ENCODE measurements around the gene BCOR. TPM values are rescaled to one million over a fixed set of nuclear protein-coding genes. Genes with fewer than 3 reads are reported as not detected.

Gene BCOR
- total and polyA plus RNA-seq, 2 of the 4 experiments (the other 2 are of a cell fraction): 7.5 to 9.0 TPM

- in situ Hi-C loops (cut with MboI; ENCODE audit: low sequenced_read_pairs) (no loop called here), dilution Hi-C loops (cut with HindIII; ENCODE audit: low sequenced_read_pairs, unreplicated experiment) (no loop called here), intact Hi-C loops (cut with micrococcal nuclease) (no loop called here)
- Histone ChIP-seq H4K5ac (ENCODE audit: low read depth, low read length) (no peak overlapping the region), H2BK120ac (ENCODE audit: low read depth, low read length) (no peak overlapping the region), H3K14ac (replicated peaks; ENCODE audit: low read depth, low read length) (no peak overlapping the region), H3K36me3 (ENCODE audit: control insufficient read depth, insufficient read depth, low read length) (peaks cover 8% of the 10 kb centered on the region), H3K27me3 (ENCODE audit: control insufficient read depth, insufficient read depth, low read length) (no peaks in the 10 kb centered on the region), H3K4ac (ENCODE audit: low read depth, low read length) (no peak overlapping the region), H3K23ac (ENCODE audit: low read depth, low read length) (no peak overlapping the region), H3K4me3 (ENCODE audit: insufficient read depth, low read depth, low read length) (no peak overlapping the region), H3K27ac (ENCODE audit: insufficient read depth, low read length) (no peak overlapping the region), H4K91ac (ENCODE audit: insufficient read depth, low read depth, low read length) (no peak overlapping the region), H2BK15ac (ENCODE audit: low read depth, low read length) (no peak overlapping the region), H3K9ac (ENCODE audit: low read depth, low read length) (no peak overlapping the region), H2BK20ac (ENCODE audit: low read depth, low read length) (no peak overlapping the region), H4K20me1 (ENCODE audit: insufficient read depth, low read length) (peaks cover 20% of the 10 kb centered on the region), H3K56ac (ENCODE audit: extremely low read depth, insufficient read depth, low read length) (no peak overlapping the region), H3K9me1 (ENCODE audit: insufficient read depth, low read length) (no peaks in the 10 kb centered on the region), H2AFZ (replicated peaks; ENCODE audit: low read length, poor library complexity) (no peak overlapping the region), H3K4me1 (ENCODE audit: control insufficient read depth, insufficient read depth, low read length) (peaks cover 8% of the 10 kb centered on the region; the same call in 1 of the 2 replicates), H3K79me1 (ENCODE audit: low read depth in 1 of 2, low read length in 2 of 2) (peaks cover 6 to 27% of the 10 kb centered on the region in 2 experiments; a peak in 2 of 4 replicates), H2BK5ac (ENCODE audit: low read depth, low read length, poor library complexity, severe bottlenecking) (no peak overlapping the region), H3K4me2 (ENCODE audit: low read depth, low read length) (no peak overlapping the region), H2AK9ac (replicated peaks; ENCODE audit: low read depth, low read length, poor library complexity) (no peak overlapping the region), H2AK5ac (ENCODE audit: low read depth, low read length) (no peak overlapping the region), H3K18ac (ENCODE audit: low read depth, low read length) (no peak overlapping the region), H4K8ac (ENCODE audit: low read depth in 2 of 2, low read length in 2 of 2) (no peak overlapping the region), H3K9me3 (ENCODE audit: control insufficient read depth, insufficient read depth, low read length) (no peaks in the 10 kb centered on the region)
- BruUV-seq (replicated peaks): no TSS peak
- TF ChIP-seq MAFK (IDR thresholded peaks at IDR 0.05; ENCODE audit: low read depth, low read length) (no peak), ELK1 (IDR thresholded peaks at IDR 0.05; ENCODE audit: borderline replicate concordance, low read depth, low read length) (no peak), CHD1 (IDR thresholded peaks at IDR 0.05; ENCODE audit: low read depth, low read length) (no peak), RCOR1 (IDR thresholded peaks at IDR 0.05; ENCODE audit: insufficient replicate concordance, low read length) (no peak)
- ChIA-PET CTCF (no interaction called here), POLR2A (ENCODE audit: unreplicated experiment) (no interaction called here)
- DNase-seq (no peak), ATAC-seq (ENCODE audit: low read depth) (no peak)
- WGBS, 2 experiments (ENCODE audit: extremely low coverage in 2 of 2, insufficient read length in 1 of 2): 80% methylated on average over 3 of the region's 9 CpGs; no CpG with 5 or more reads in 1 of the 2 experiments
These were observed 18.2 kb downstream of the BCOR start for GRCh38 chrX:40079572-40079971.
